Stimulated activated CD4-positive, alpha-beta T cell treated with anti-CD3 and anti-CD28 coated beads, Interleukin-4, amount 100 ng/mL, for 24 hours (primary cell): ENCODE data around the gene GDPD4.

ENCODE experiments used
- DNase-seq: peaks from one replicate; pipeline ENCODE4 v3.0.0-alpha.2; 2020

The GDPD4 gene

GRCh38 chr11:77171885-77172665, 129.4 kb downstream of the GDPD4 start:
- DNase-seq: no peak

DNA sequence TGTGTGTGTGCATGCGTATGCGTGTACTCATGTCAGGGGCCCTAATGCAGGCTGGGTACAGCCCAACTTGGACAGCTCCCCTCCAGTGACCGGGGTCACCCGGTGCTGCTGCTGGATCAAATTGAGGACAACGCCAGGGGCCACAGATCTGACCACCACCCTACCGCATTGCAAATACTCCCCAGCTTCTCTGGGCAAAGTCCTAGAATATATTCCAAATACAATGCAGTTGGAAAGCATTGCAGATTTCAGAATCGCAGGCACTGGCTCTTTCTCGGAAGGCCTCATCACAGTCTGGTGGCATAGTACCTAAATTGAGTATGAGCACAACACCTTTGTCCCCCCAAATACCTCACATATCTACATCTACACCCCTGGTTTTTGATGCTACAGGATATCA, 130.2 kb downstream of the GDPD4 start:
- DNase-seq: no peak

DNA sequence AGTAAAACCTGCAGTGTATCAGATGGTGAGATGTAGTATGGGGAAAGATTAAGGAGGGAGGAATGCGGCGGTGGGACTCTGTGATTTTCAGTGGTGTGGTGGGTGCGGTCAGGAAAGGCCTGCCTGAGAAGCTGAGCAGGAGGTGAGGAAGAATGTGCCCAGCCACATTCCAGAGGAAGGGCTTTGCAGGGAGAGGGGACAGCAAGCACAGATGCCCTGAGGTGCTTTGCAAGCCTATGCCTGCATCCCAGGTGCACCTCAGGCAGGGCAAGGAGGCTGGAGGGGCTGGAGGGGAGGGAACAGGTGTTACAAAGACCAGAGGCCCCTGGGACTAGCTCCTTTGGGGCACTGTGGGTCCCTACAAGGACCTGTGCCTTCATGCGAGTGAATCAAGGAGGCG, 131.4 kb downstream of the GDPD4 start:
- no peak for DNase-seq

DNA sequence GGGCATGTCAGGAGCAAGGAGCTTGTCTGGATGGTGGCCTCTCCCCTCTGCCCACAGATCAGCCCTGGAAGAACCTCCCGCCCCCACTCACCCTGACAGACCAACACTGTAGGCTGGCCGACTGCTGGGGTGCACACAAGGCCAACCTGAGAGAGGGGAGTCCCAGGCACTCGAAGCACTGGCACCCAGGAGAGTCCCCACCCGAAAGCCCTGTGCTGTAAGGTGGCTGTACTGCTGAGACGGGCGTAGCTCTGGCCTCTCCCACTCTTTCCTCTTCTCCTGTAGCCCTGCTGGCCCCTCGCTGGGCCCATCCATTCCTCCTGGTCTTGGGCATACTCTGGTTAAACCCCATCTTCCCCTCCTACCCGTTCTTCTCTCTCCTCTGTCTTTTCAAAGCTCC, 133.7 kb downstream of the GDPD4 start:
- DNase-seq: no peak

- DNase-seq: no peak
These were observed 134.3 kb downstream of the GDPD4 start for GRCh38 chr11:77167111-77167626.
